IMR-90 (cell line): ENCODE measurements around the gene ADM2. TPM values are rescaled to one million over a fixed set of nuclear protein-coding genes. Genes with fewer than 3 reads are reported as not detected.

Source experiments
- ATAC-seq: fragments of 200-7000 bp; cut with Tn5 transposase; 2 replicates; pipeline ENCODE4 v1.9.1; 2020; ENCODE audit warnings: low read depth, mild to moderate bottlenecking, moderate library complexity
- BruUV-seq: library from RNA; stranded (reverse); fragments of 400-500 nt; replicated peaks from 2 replicates; lab custom pipeline; 2021; lab: Mats Ljungman, UMichigan
- CTCF ChIA-PET: fragments of 300-600 bp; formaldehyde crosslinking; extraction: SDS; loops from one replicate; lab custom pipeline; 2021; ENCODE audit warnings: antibody characterized with exemption; lab: Yijun Ruan, JAX
- POLR2A ChIA-PET: fragments of 300-600 bp; sonication (Branson Sonifier 250); formaldehyde crosslinking; loops from one replicate; lab custom pipeline; 2022; ENCODE audit warnings: antibody characterized with exemption; ENCODE audit not compliant: unreplicated experiment; lab: Charles Lee
- DNase-seq: peaks from one replicate; pipeline ENCODE4 v3.0.0; 2013
- H2AFZ ChIP-seq: replicated peaks from 2 replicates; pipeline ENCODE3; 2013; ENCODE audit warnings: low read length, mild to moderate bottlenecking; ENCODE audit not compliant: poor library complexity
- H2AK5ac ChIP-seq: 2 replicates; pipeline ENCODE4 v1.6.1; 2013; ENCODE audit warnings: low read depth, low read length, inconsistent platforms
- H2AK9ac ChIP-seq: replicated peaks from 2 replicates; pipeline ENCODE3; 2013; ENCODE audit warnings: mild to moderate bottlenecking, low read depth, low read length, moderate library complexity; ENCODE audit not compliant: poor library complexity
- H2BK120ac ChIP-seq: 2 replicates; pipeline ENCODE4 v1.6.1; 2013; ENCODE audit warnings: low read depth, low read length, inconsistent platforms
- H2BK15ac ChIP-seq: 3 replicates; pipeline ENCODE4 v1.6.1; 2013; ENCODE audit warnings: low read depth, low read length, inconsistent platforms
- H2BK20ac ChIP-seq: 2 replicates; pipeline ENCODE4 v1.6.1; 2013; ENCODE audit warnings: low read depth, mild to moderate bottlenecking, inconsistent platforms, low read length, moderate library complexity
- H2BK5ac ChIP-seq: 2 replicates; pipeline ENCODE4 v1.6.1; 2013; ENCODE audit warnings: mild to moderate bottlenecking, low read depth, low read length, inconsistent platforms; ENCODE audit not compliant: poor library complexity, severe bottlenecking
- H3K14ac ChIP-seq: replicated peaks from 2 replicates; pipeline ENCODE4 v1.6.1; 2013; ENCODE audit warnings: low read depth, low read length, inconsistent platforms
- H3K18ac ChIP-seq: 2 replicates; pipeline ENCODE4 v1.6.1; 2013; ENCODE audit warnings: low read depth, low read length, control low read depth
- H3K23ac ChIP-seq: 2 replicates; pipeline ENCODE4 v1.6.1; 2013; ENCODE audit warnings: low read depth, low read length, inconsistent platforms
- H3K27ac ChIP-seq: 2 replicates; pipeline ENCODE4 v1.5.1; 2013; ENCODE audit warnings: mild to moderate bottlenecking, control low read depth, low read length; ENCODE audit not compliant: insufficient read depth
- H3K27me3 ChIP-seq: 2 replicates; pipeline ENCODE4 v1.6.1; 2013; ENCODE audit warnings: low read length; ENCODE audit not compliant: control insufficient read depth, insufficient read depth
- H3K36me3 ChIP-seq: 2 replicates; pipeline ENCODE4 v1.6.1; 2013; ENCODE audit warnings: low read length, mixed read lengths; ENCODE audit not compliant: control insufficient read depth, insufficient read depth
- H3K4ac ChIP-seq: 2 replicates; pipeline ENCODE4 v1.6.1; 2013; ENCODE audit warnings: low read depth, low read length, inconsistent platforms
- H3K4me1 ChIP-seq: 2 replicates; pipeline ENCODE4 v1.6.1; 2013; ENCODE audit warnings: low read length, mixed read lengths; ENCODE audit not compliant: control insufficient read depth, insufficient read depth
- H3K4me2 ChIP-seq: 2 replicates; pipeline ENCODE4 v1.6.1; 2013; ENCODE audit warnings: low read depth, mild to moderate bottlenecking, control low read depth, low read length, moderate library complexity
- H3K4me3 ChIP-seq: 2 replicates; pipeline ENCODE4 v1.5.1; 2013; ENCODE audit warnings: low read depth, mild to moderate bottlenecking, control low read depth, low read length, moderate library complexity; ENCODE audit not compliant: insufficient read depth
- H3K56ac ChIP-seq: 2 replicates; pipeline ENCODE4 v1.6.1; 2013; ENCODE audit warnings: low read length, inconsistent platforms; ENCODE audit not compliant: insufficient read depth; ENCODE audit errors: extremely low read depth
- H3K79me1 ChIP-seq, 2 experiments: 2 replicates each; pipeline ENCODE4 v1.6.1; 2013; ENCODE audit warnings: low read length in 2 of 2, inconsistent platforms in 1 of 2, low read depth in 1 of 2
- H3K9ac ChIP-seq: 2 replicates; pipeline ENCODE4 v1.6.1; 2013; ENCODE audit warnings: low read depth, low read length, control low read depth
- H3K9me1 ChIP-seq: 2 replicates; pipeline ENCODE4 v1.6.1; 2013; ENCODE audit warnings: low read length, inconsistent platforms; ENCODE audit not compliant: insufficient read depth
- H3K9me3 ChIP-seq: 2 replicates; pipeline ENCODE4 v1.6.1; 2013; ENCODE audit warnings: low read length; ENCODE audit not compliant: control insufficient read depth, insufficient read depth
- H4K20me1 ChIP-seq: 2 replicates; pipeline ENCODE4 v1.6.1; 2013; ENCODE audit warnings: low read length, inconsistent platforms; ENCODE audit not compliant: insufficient read depth
- H4K5ac ChIP-seq: 2 replicates; pipeline ENCODE4 v1.6.1; 2013; ENCODE audit warnings: mild to moderate bottlenecking, low read depth, low read length, control low read depth
- H4K8ac ChIP-seq, 2 experiments: 2 replicates each; pipeline ENCODE4 v1.6.1; 2013; ENCODE audit warnings: low read depth in 2 of 2, low read length in 2 of 2, control low read depth in 1 of 2, inconsistent platforms in 1 of 2
- H4K91ac ChIP-seq: 2 replicates; pipeline ENCODE4 v1.6.1; 2013; ENCODE audit warnings: low read depth, low read length, inconsistent platforms; ENCODE audit not compliant: insufficient read depth
- ELK1 ChIP-seq: fragments of 150-350 bp; IDR thresholded peaks from 2 replicates; pipeline ENCODE4 v1.6.1; 2016; ENCODE audit warnings: low read depth, mild to moderate bottlenecking, low read length, moderate library complexity, borderline replicate concordance
- RCOR1 ChIP-seq: IDR thresholded peaks from 2 replicates; pipeline ENCODE4 v1.6.1; 2012; ENCODE audit warnings: mild to moderate bottlenecking, low read length, improper control_type of control experiment; ENCODE audit not compliant: insufficient replicate concordance
- RFX5 ChIP-seq: IDR thresholded peaks from 2 replicates; pipeline ENCODE4 v1.8.0; 2012; ENCODE audit warnings: low read depth, mild to moderate bottlenecking, low read length, moderate library complexity
- WGBS, 2 experiments: methylation state at CpG; one replicate each; pipeline versions ENCODE4 v1.1.5 to v1.1.7; 2013; ENCODE audit warnings: missing lambda C conversion rate in 2 of 2; ENCODE audit not compliant: insufficient read length in 1 of 2; ENCODE audit errors: extremely low coverage in 2 of 2; 5-methylcytosine and 5-hydroxymethylcytosine counted together
- dilution Hi-C: fragments of 300-500 bp; cut with HindIII; formaldehyde crosslinking; loops from one replicate; pipeline ENCODE4 v1.14.3; 2018; ENCODE audit warnings: low sequenced_read_pairs; ENCODE audit not compliant: unreplicated experiment
- in situ Hi-C: fragments of 300-500 bp; cut with MboI; formaldehyde crosslinking; loops from 3 replicates; pipeline ENCODE4 v1.14.3; 2019; ENCODE audit warnings: low sequenced_read_pairs, inconsistent platforms, mixed read lengths
- intact Hi-C: fragments of 100-400 bp; cut with micrococcal nuclease; formaldehyde crosslinking; loops from 2 replicates; pipeline ENCODE4 v1.10.0; 2022
- polyA plus RNA-seq, 3 experiments: library from polyadenylated mRNA; depleted of rRNA; stranded (reverse); fragments of >200 nt; gene quantifications; 2 replicates each; pipeline ENCODE4 v1.2.3, GENCODE V29; 2012; ENCODE audit warnings: low replicate concordance in 1 of 3
- total RNA-seq: library from RNA; depleted of rRNA; stranded (reverse); fragments of >200 nt; gene quantifications from 2 replicates; pipeline ENCODE4 v1.2.3, GENCODE V29; 2012

ADM2 gene
- total and polyA plus RNA-seq, 2 of the 4 experiments (the other 2 are of a cell fraction): 0.18 to 2.3 TPM

DNA sequence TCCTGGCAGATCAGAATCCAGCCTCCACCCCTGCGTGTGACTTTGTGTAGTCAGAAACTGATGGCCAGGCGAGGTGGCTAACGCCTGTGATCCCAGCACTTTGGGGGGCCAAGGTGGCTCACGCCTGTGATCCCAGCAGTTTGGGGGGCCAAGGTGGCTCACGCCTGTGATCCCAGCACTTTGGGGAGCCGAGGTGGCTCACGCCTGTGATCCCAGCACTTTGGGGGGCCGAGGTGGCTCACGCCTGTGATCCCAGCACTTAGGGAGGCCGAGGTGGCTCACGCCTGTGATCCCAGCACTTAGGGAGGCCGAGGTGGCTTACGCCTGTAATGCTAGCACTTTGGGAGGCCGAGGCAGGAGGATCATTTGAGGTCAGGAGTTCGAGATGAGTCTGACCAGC is 31.8 kb downstream of the ADM2 start:
- peaks cover 15% of the 10 kb centered on the region for H3K36me3 ChIP-seq
- H3K9me1 ChIP-seq: peaks cover 4% of the 10 kb centered on the region; the same call in 1 of the 2 replicates
- no peak overlapping the region for H3K4me2 ChIP-seq
- no peak overlapping the region for H2AFZ ChIP-seq
- 97% methylated on average over 12 of the region's 15 CpGs; no CpG with 5 or more reads in 1 of the 2 experiments for WGBS, 2 experiments
- DNase-seq (no peak), ATAC-seq (no peak)
- no peak overlapping the region for H3K4ac ChIP-seq
- H3K23ac ChIP-seq: no peak overlapping the region
- H3K9me3 ChIP-seq: no peaks in the 10 kb centered on the region
- no peak overlapping the region for H2BK20ac ChIP-seq
- no peak overlapping the region for H4K8ac ChIP-seq
- H4K91ac ChIP-seq: no peak overlapping the region
- H3K27ac ChIP-seq: no peak overlapping the region
- no TSS peak for BruUV-seq
- H2AK5ac ChIP-seq: no peak overlapping the region
- H3K56ac ChIP-seq: no peak overlapping the region
- in situ Hi-C loops (no loop called here), dilution Hi-C loops (no loop called here), intact Hi-C loops (no loop called here)
- H3K18ac ChIP-seq: no peak overlapping the region
- peaks cover 4% of the 10 kb centered on the region for H4K20me1 ChIP-seq
- peaks cover 2% of the 10 kb centered on the region; the same call in 1 of the 2 replicates for H3K4me1 ChIP-seq
- H3K4me3 ChIP-seq: no peak overlapping the region
- peaks cover 39 to 61% of the 10 kb centered on the region in 2 experiments for H3K79me1 ChIP-seq
- no peak overlapping the region for H3K9ac ChIP-seq
- H3K27me3 ChIP-seq: no peaks in the 10 kb centered on the region
- no peak overlapping the region for H3K14ac ChIP-seq
- no peak overlapping the region for H2AK9ac ChIP-seq
- POLR2A ChIA-PET: no interaction called here
- no peak overlapping the region for H2BK15ac ChIP-seq
- CTCF ChIA-PET: no interaction called here
- no peak overlapping the region for H2BK5ac ChIP-seq
- H4K5ac ChIP-seq: no peak overlapping the region
- no peak for TF ChIP-seq ELK1
- no peak for TF ChIP-seq RCOR1
- TF ChIP-seq RFX5: no peak
- no peak overlapping the region for H2BK120ac ChIP-seq
